Adrenal gland (tissue), 12 donors: ENCODE results near the gene TTLL12. TPM values are rescaled to one million over a fixed set of nuclear protein-coding genes. Genes with fewer than 3 reads are reported as not detected.

ENCODE experiments used
- DNase-seq, 7 donors: peaks; one replicate each; pipeline ENCODE4 v3.0.0-alpha.2; 2019 to 2020
- H3K27ac ChIP-seq, 5 donors: fragments of 200-600 bp; sonication (generic) in 4 of 5; 1 replicate in 3 of 5; 2 replicates in 2 of 5; pipeline versions ENCODE4 v1.5.1 to v1.8.0; 2016 to 2020; ENCODE audit warnings: mild to moderate bottlenecking in 1 of 5
- H3K27me3 ChIP-seq: fragments of 200-600 bp; 2 replicates; pipeline ENCODE4 v1.8.0; 2021
- H3K36me3 ChIP-seq, 2 donors: fragments of 200-600 bp; replicated peaks in 1 of 2; 1 replicate in 1 of 2; 2 replicates in 1 of 2; pipeline versions ENCODE4 v1.5.1 to v1.8.0; 2018 to 2022
- H3K4me1 ChIP-seq, 2 donors: fragments of 200-600 bp; replicated peaks in 1 of 2; 1 replicate in 1 of 2; 2 replicates in 1 of 2; pipeline versions ENCODE4 v1.5.1 to v1.8.0; 2018 to 2021
- H3K4me3 ChIP-seq, 4 donors: fragments of 200-600 bp; sonication (generic) in 3 of 4; one replicate each; pipeline ENCODE4 v1.5.1; 2016 to 2018
- H3K9me3 ChIP-seq, 3 donors: fragments of 200-600 bp; sonication (generic) in 1 of 3; replicated peaks in 1 of 3; 1 replicate in 2 of 3; 2 replicates in 1 of 3; pipeline versions ENCODE4 v1.5.1 to v1.8.0; 2016 to 2021
- POLR2A ChIP-seq, 2 donors: fragments of 450-650 bp; IDR thresholded peaks; one replicate each; pipeline ENCODE4 v1.6.1; 2017; ENCODE audit warnings: antibody characterized with exemption in 2 of 2, mild to moderate bottlenecking in 2 of 2, moderate library complexity in 1 of 2
- WGBS, 4 donors: extraction: QIAGEN DNeasy Blood & Tissue Kit in 2 of 4; methylation state at CpG; one replicate each; pipeline versions ENCODE4 v1.1.5 to v1.1.7; 2013 to 2017; 5-methylcytosine and 5-hydroxymethylcytosine counted together
- intact Hi-C, 2 donors: fragments of 100-400 bp; cut with DNase I; formaldehyde crosslinking; loops; one replicate each; pipeline versions ENCODE4 v1.14.1 to v1.15.0; 2022 to 2023
- polyA plus RNA-seq, 3 donors: library from polyadenylated mRNA; stranded (reverse); fragments of 200-250 nt in 2 of 3; fragments of 350-450 nt in 1 of 3; fragmentation: Illumina TruSeq in 1 of 3; extraction: RNeasy Lipid Tissue Mini Kit (QIAGEN cat#74804) in 1 of 3; gene quantifications; one replicate each; pipeline ENCODE4 v1.2.3, GENCODE V29; 2013 to 2014
- total RNA-seq, 9 donors: library from RNA; depleted of rRNA in 4 of 9; stranded (reverse); fragments of >200 nt in 4 of 9; fragments of 120-200 nt in 1 of 9; fragmentation: NEBNext Ultra II Directional in 1 of 9; extraction: Animal tissue kit (Norgen Biotek cat#: 25700) in 1 of 9; gene quantifications; one replicate each; pipeline versions ENCODE4 v1.1.0 to v1.2.4, GENCODE V29; 2013 to 2023
- TF ChIP-seq, protein P1 (sequence below), 6 experiments: fragments of 450-650 bp in 4 of 6; fragments of 200-600 bp in 2 of 6; sonication (generic) in 1 of 6; IDR thresholded peaks; 1 replicate in 5 of 6; 2 replicates in 1 of 6; pipeline versions ENCODE4 v1.5.1 to v1.8.0; 2016 to 2021; ENCODE audit warnings: antibody characterized with exemption in 6 of 6, mild to moderate bottlenecking in 2 of 6, moderate library complexity in 1 of 6
- donor health status: healthy with polysubstance abuse.
- donor health status: Bipolar disorder and iron deficiency.
- donor health status: DM: yes; HTN: yes; CAD: no.
- donor health status: DM: no; HTN: no; CAD: no.
- donor health status: DM: no; HTN: no; CAD: no.
- donor health status: DM: yes; HTN: yes; CAD: no.

The TTLL12 gene
- total and polyA plus RNA-seq, 12 donors: 22.6 to 85.2 (median 59.2) TPM

GRCh38 chr22:43134553-43134952, 52.4 kb downstream of the TTLL12 start:
- H3K27ac ChIP-seq: no peak overlapping the region
- no peak for DNase-seq
- intact Hi-C loops: no loop called here
- TF ChIP-seq POLR2A (IDR thresholded peaks at IDR 0.05): no peak
- TF ChIP-seq, protein P1, sequence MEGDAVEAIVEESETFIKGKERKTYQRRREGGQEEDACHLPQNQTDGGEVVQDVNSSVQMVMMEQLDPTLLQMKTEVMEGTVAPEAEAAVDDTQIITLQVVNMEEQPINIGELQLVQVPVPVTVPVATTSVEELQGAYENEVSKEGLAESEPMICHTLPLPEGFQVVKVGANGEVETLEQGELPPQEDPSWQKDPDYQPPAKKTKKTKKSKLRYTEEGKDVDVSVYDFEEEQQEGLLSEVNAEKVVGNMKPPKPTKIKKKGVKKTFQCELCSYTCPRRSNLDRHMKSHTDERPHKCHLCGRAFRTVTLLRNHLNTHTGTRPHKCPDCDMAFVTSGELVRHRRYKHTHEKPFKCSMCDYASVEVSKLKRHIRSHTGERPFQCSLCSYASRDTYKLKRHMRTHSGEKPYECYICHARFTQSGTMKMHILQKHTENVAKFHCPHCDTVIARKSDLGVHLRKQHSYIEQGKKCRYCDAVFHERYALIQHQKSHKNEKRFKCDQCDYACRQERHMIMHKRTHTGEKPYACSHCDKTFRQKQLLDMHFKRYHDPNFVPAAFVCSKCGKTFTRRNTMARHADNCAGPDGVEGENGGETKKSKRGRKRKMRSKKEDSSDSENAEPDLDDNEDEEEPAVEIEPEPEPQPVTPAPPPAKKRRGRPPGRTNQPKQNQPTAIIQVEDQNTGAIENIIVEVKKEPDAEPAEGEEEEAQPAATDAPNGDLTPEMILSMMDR (IDR thresholded peaks at IDR 0.05): no peak
- 97 to 100% (median 99%) methylated on average over 2 to 4 of the region's 4 CpGs for WGBS, 4 donors
- H3K36me3 ChIP-seq: peaks cover 0 to 59% of the 10 kb centered on the region in 2 donors
- H3K9me3 ChIP-seq: no peaks in the 10 kb centered on the region
- H3K4me1 ChIP-seq: no peaks in the 10 kb centered on the region
- no peak overlapping the region for H3K4me3 ChIP-seq
- no peaks in the 10 kb centered on the region for H3K27me3 ChIP-seq

DNA sequence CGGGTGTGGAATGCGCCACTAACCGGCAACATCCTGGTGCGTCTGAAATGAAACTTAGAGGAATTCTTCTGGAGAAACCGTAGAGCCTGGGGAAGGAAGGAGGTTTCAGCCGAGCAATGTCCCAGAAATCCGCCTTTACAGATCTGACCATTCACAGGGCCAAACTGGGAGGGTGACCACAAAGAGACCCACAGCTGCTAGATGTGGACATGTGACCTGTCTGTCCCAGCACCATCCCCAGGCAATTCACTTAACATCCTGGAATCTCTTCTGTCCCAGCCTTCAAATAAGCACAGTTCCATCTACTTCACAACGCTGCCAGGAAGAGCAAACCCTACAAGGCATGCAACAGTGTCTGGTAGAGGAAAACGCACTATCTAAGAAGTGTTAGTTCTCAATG, 53.5 kb downstream of the TTLL12 start:
- DNase-seq: no peak
- no peaks in the 10 kb centered on the region for H3K9me3 ChIP-seq
- H3K27me3 ChIP-seq: no peaks in the 10 kb centered on the region
- peaks cover 0 to 47% of the 10 kb centered on the region in 2 donors for H3K36me3 ChIP-seq
- H3K4me1 ChIP-seq: no peaks in the 10 kb centered on the region
- 80 to 94% (median 92%) methylated on average over 6 to 9 of the region's 9 CpGs for WGBS, 4 donors
- no peak overlapping the region for H3K27ac ChIP-seq
- intact Hi-C loops: no loop called here
- no peak overlapping the region for H3K4me3 ChIP-seq
- TF ChIP-seq POLR2A (IDR thresholded peaks at IDR 0.05): no peak
- TF ChIP-seq, protein P1 (IDR thresholded peaks at IDR 0.05): no peak

DNA sequence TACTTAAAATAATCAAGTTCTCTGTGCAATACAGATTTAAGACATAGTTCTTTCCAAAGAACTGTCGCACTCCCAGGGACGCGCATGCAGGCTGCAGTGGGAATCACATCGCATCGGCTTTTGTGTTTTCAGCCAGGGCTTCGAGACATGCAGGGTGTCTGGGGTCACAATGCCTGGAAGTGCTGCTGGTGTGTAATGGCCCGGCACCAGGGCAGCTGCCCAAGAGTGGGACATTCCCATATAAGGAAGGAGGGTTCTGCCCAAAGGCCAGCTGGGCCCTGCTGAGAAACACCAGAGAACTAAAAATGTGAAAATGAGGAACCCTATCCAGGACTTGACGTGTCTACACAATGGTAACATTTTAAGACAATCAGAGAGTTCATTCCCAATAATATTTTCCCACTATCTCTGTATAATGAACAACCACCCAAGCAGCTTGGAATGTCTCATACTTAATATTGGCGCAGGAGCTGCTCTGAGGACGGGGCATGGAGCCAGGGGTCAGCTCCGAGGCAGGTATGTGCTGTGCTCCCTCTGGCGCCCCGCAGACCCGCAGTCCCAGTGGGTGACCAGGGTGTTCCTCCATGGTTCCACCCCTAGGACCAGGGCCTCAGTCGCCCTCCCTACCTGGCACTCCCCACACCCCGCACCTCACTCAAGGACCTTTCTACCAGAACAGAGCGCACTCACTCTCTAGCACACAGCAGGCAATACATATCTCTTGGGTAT, 55.0 kb downstream of the TTLL12 start:
- Histone ChIP-seq H3K9me3 (no peaks in the 10 kb centered on the region), H3K36me3 (peaks cover 0 to 34% of the 10 kb centered on the region in 2 donors), H3K4me3 (no peak overlapping the region), H3K27ac (no peak overlapping the region), H3K27me3 (no peaks in the 10 kb centered on the region), H3K4me1 (no peaks in the 10 kb centered on the region)
- TF ChIP-seq, protein P1 (IDR thresholded peaks at IDR 0.05): no peak
- no peak for TF ChIP-seq POLR2A (IDR thresholded peaks at IDR 0.05)
- DNase-seq: no peak
- intact Hi-C loops: no loop called here
- 79 to 89% (median 86%) methylated on average over 15 to 17 of the region's 17 CpGs for WGBS, 4 donors

DNA sequence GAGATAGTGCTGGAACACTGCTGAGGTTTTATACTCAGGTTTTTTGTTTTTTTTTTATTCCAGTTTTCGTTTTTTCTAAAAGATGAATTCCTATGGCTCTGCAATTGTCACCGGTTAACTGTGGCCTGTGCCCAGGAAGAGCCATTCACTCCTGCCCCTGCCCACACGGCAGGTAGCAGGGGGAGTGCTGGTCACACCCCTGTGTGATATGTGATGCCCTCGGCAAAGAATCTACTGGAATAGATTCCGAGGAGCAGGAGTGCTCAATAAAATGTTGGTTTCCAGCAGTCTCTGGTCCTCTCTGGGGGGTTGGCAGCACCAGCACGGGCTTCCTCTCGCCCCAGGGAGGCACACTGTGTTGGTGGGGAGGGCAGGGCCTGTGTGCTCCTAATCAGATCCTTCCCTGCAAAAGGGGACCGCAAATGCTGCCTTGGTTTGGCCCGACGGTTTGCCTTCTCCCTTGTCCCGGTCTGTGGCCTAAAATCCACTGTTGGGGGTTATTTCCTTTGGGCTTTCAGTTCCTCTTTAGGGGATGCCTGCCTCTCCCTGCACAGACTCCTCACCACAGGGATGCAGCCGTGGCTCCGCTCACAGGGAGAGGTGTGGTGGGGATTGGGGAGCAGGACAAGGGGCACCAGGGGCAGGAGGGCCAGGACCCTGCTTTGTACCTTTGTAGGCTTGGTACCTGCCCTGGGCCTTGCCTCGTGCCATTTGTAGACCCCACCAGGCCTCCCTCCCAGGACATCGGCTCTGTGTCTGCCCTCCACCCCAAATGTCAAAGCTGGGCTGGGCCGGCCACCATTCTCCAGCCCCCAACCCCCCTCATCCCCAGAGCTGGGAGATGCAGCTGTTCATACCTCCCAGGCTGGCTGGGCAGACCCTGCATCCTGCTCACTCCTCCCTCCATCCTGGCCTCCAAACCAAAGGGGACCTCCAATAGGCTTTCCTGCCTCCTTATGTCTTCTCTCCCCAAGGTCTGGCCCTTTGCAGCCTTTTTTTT, 57.2 kb downstream of the TTLL12 start:
- no peak overlapping the region for H3K27ac ChIP-seq
- TF ChIP-seq, protein P1 (IDR thresholded peaks at IDR 0.05): no peak
- no peak for TF ChIP-seq POLR2A (IDR thresholded peaks at IDR 0.05)
- no peaks in the 10 kb centered on the region for H3K4me1 ChIP-seq
- H3K9me3 ChIP-seq: no peaks in the 10 kb centered on the region
- intact Hi-C loops: no loop called here
- H3K4me3 ChIP-seq: no peak overlapping the region
- 65 to 70% (median 68%) methylated on average over 15 to 16 of the region's 16 CpGs for WGBS, 4 donors
- peaks cover 0 to 19% of the 10 kb centered on the region in 2 donors for H3K36me3 ChIP-seq
- no peaks in the 10 kb centered on the region for H3K27me3 ChIP-seq
- DNase-seq: no peak
